HCT116 (cell line): ENCODE measurements around the gene SVIL. TPM values are rescaled to one million over a fixed set of nuclear protein-coding genes. Genes with fewer than 3 reads are reported as not detected.

ENCODE experiments used
- ATAC-seq: fragments of 200-7000 bp; cut with Tn5 transposase; 2 replicates; pipeline ENCODE4 v1.9.1; 2020; ENCODE audit warnings: mild to moderate bottlenecking, moderate library complexity
- BruUV-seq: library from RNA; stranded (reverse); fragments of 400-500 nt; replicated peaks from 2 replicates; lab custom pipeline; 2021; lab: Mats Ljungman, UMichigan
- CTCF ChIA-PET: fragments of 300-600 bp; sonication (Branson Sonifier 250); formaldehyde crosslinking; loops from one replicate; lab custom pipeline; 2021; ENCODE audit warnings: antibody characterized with exemption; lab: Charles Lee
- POLR2A ChIA-PET: fragments of 300-600, 350-600 bp; sonication (Branson Sonifier 250); formaldehyde crosslinking; loops from one replicate; lab custom pipeline; 2021; ENCODE audit warnings: antibody characterized with exemption; lab: Charles Lee
- RAD21 ChIA-PET, 2 experiments: fragments of 300-600 bp; sonication (Branson Sonifier 250); formaldehyde crosslinking; loops; one replicate each; lab custom pipeline; 2023; ENCODE audit warnings: low total read pairs in 2 of 2; ENCODE audit not compliant: uncharacterized antibody in 2 of 2, unreplicated experiment in 2 of 2, low non-redundant PET in 1 of 2; lab: Charles Lee
- DNase-seq: peaks from one replicate; pipeline ENCODE4 v3.0.0-alpha.2; 2010; ENCODE audit warnings: low read depth, low spot score
- H2AFZ ChIP-seq: fragments of 200-600 bp; shearing (Covaris generic), sonication (generic); 2 replicates; pipeline ENCODE4 v1.6.1; 2017; ENCODE audit warnings: low read depth, mixed run types, mixed read lengths, antibody characterized with exemption, low read length; ENCODE audit not compliant: poor library complexity, severe bottlenecking
- H3K27ac ChIP-seq: 2 replicates; pipeline ENCODE4 v1.5.1; 2012; ENCODE audit warnings: low read depth, low read length
- H3K27me3 ChIP-seq: fragments of 200-600 bp; sonication (generic); 2 replicates; pipeline ENCODE4 v1.6.1; 2016; ENCODE audit warnings: mixed run types, low read length, mixed read lengths; ENCODE audit not compliant: insufficient read depth
- H3K36me3 ChIP-seq, 2 experiments: fragments of 200-500 bp in 1 of 2; fragments of 200-600 bp in 1 of 2; sonication (Bioruptor generic) in 1 of 2; sonication (generic) in 1 of 2; 2 replicates each; pipeline versions ENCODE4 v1.5.1 to v1.6.1; 2014 to 2016; ENCODE audit warnings: low read length in 2 of 2, inconsistent platforms in 1 of 2, mixed read lengths in 1 of 2, mixed run types in 1 of 2; ENCODE audit not compliant: insufficient read depth in 2 of 2, control insufficient read depth in 1 of 2
- H3K4me1 ChIP-seq, 2 experiments: fragments of 200-600 bp in 1 of 2; sonication (generic) in 1 of 2; 2 replicates each; pipeline versions ENCODE4 v1.5.1 to v1.6.1; 2012 to 2017; ENCODE audit warnings: low read length in 2 of 2, inconsistent platforms in 1 of 2, mild to moderate bottlenecking in 1 of 2, mixed read lengths in 1 of 2, mixed run types in 1 of 2, moderate library complexity in 1 of 2; ENCODE audit not compliant: insufficient read depth in 2 of 2, control insufficient read depth in 1 of 2
- H3K4me2 ChIP-seq: fragments of 200-600 bp; sonication (generic); 2 replicates; pipeline ENCODE4 v1.6.1; 2017; ENCODE audit warnings: mixed run types, low read length, mixed read lengths
- H3K4me3 ChIP-seq, 2 experiments: fragments of 200-600 bp in 1 of 2; sonication (generic) in 1 of 2; replicated peaks in 1 of 2; 2 replicates each; pipeline ENCODE4 v1.5.1; 2011 to 2016; ENCODE audit warnings: low read length in 2 of 2, control low read depth in 1 of 2, low read depth in 1 of 2, mild to moderate bottlenecking in 1 of 2, mixed read lengths in 1 of 2, mixed run types in 1 of 2
- H3K79me2 ChIP-seq: fragments of 200-600 bp; sonication (generic); 2 replicates; pipeline ENCODE4 v1.6.1; 2017; ENCODE audit warnings: mild to moderate bottlenecking, mixed run types, low read length, moderate library complexity, mixed read lengths; ENCODE audit not compliant: insufficient read depth
- H3K9ac ChIP-seq: fragments of 200-600 bp; sonication (generic); 2 replicates; pipeline ENCODE4 v1.6.1; 2016; ENCODE audit warnings: low read length, mixed read lengths
- H3K9me2 ChIP-seq: fragments of 200-600 bp; sonication (generic), shearing (Covaris generic); 2 replicates; pipeline ENCODE4 v1.6.1; 2017; ENCODE audit warnings: mixed run types, mild to moderate bottlenecking, moderate library complexity; ENCODE audit not compliant: insufficient read depth
- H3K9me3 ChIP-seq, 2 experiments: fragments of 200-500 bp in 1 of 2; fragments of 200-600 bp in 1 of 2; sonication (Bioruptor generic) in 1 of 2; sonication (generic) in 1 of 2; 2 replicates each; pipeline ENCODE4 v1.6.1; 2014 to 2017; ENCODE audit warnings: low read length in 2 of 2, mixed read lengths in 2 of 2, inconsistent platforms in 1 of 2, low read depth in 1 of 2, mild to moderate bottlenecking in 1 of 2, mixed run types in 1 of 2, moderate library complexity in 1 of 2; ENCODE audit not compliant: control insufficient read depth in 1 of 2, insufficient read depth in 1 of 2
- H4K20me1 ChIP-seq: fragments of 200-600 bp; sonication (generic), shearing (Covaris generic); 2 replicates; pipeline ENCODE4 v1.6.1; 2017; ENCODE audit warnings: mixed run types, mild to moderate bottlenecking, moderate library complexity; ENCODE audit not compliant: insufficient read depth
- EZH2phosphoT487 ChIP-seq: fragments of 200-600 bp; IDR thresholded peaks from 2 replicates; pipeline ENCODE4 v1.6.1; 2018; ENCODE audit warnings: antibody characterized with exemption, borderline replicate concordance
- POLR2AphosphoS5 ChIP-seq: IDR thresholded peaks from 2 replicates; pipeline ENCODE4 v1.6.1; 2011; ENCODE audit warnings: mild to moderate bottlenecking, low read depth, low read length, moderate library complexity
- REST ChIP-seq: IDR thresholded peaks from 2 replicates; pipeline ENCODE4 v1.6.1; 2012; ENCODE audit warnings: low read depth
- SIN3A ChIP-seq: IDR thresholded peaks from 2 replicates; pipeline ENCODE4 v1.6.1; 2012; ENCODE audit warnings: low read depth
- TCF7L2 ChIP-seq: IDR thresholded peaks from 2 replicates; pipeline ENCODE4 v1.7.0; 2011; ENCODE audit warnings: borderline replicate concordance, inconsistent platforms; ENCODE audit not compliant: insufficient read depth, insufficient read length; ENCODE audit errors: extremely low read depth
- ZFX ChIP-seq: fragments of 450-650 bp; IDR thresholded peaks from 2 replicates; pipeline ENCODE4 v1.6.1; 2017
- intact Hi-C: fragments of 100-400 bp; cut with micrococcal nuclease; formaldehyde crosslinking; loops from 2 replicates; pipeline ENCODE4 v1.10.0; 2022
- total RNA-seq: library from RNA; stranded (reverse); gene quantifications from one replicate; pipeline ENCODE4 v1.2.1, GENCODE V29; 2021; ENCODE audit not compliant: unreplicated experiment

Gene SVIL
- total RNA-seq, 1 experiment from 2014 or later: 27.0 TPM

- peaks cover 1 to 2% of the 10 kb centered on the region in 2 experiments; a peak in 2 of 4 replicates for H3K4me1 ChIP-seq
- no peaks in the 10 kb centered on the region; the same call in 1 of the 2 replicates for H4K20me1 ChIP-seq
- no peaks in the 10 kb centered on the region for H3K36me3 ChIP-seq
- H3K4me2 ChIP-seq: no peak overlapping the region
- DNase-seq (no peak), ATAC-seq (no peak)
- TF ChIP-seq SIN3A (no peak), TCF7L2 (no peak), POLR2AphosphoS5 (no peak), EZH2phosphoT487 (no peak), ZFX (no peak), REST (no peak)
- H3K27me3 ChIP-seq: no peaks in the 10 kb centered on the region
- intact Hi-C loops: no loop called here
- H3K9ac ChIP-seq: no peak overlapping the region
- ChIA-PET POLR2A (no interaction called here), CTCF (no interaction called here), RAD21 (no interaction called here)
- H3K9me3 ChIP-seq: no peaks in the 10 kb centered on the region
- no peaks in the 10 kb centered on the region for H3K79me2 ChIP-seq
- no TSS peak for BruUV-seq
- no peak overlapping the region for H3K27ac ChIP-seq
- H3K4me3 ChIP-seq: no peak overlapping the region
- H2AFZ ChIP-seq: no peak overlapping the region
- no peaks in the 10 kb centered on the region for H3K9me2 ChIP-seq
Measured at GRCh38 chr10:29569795-29570194, 65.0 kb downstream of the SVIL start.
